ENCODE data around the gene DHDDS.

The DHDDS gene

GRCh38 chr1:26468911-26469310 is 36.8 kb downstream of the DHDDS start:
- Histone ChIP-seq H3K27me3 (ENCODE audit: insufficient read depth, low read depth) (no peaks in the 10 kb centered on the region), H3K4me1 (ENCODE audit: low read depth, poor library complexity, severe bottlenecking) (peaks cover 21% of the 10 kb centered on the region), H4K20me1 (ENCODE audit: insufficient read depth) (peaks cover 8% of the 10 kb centered on the region; the same call in 1 of the 2 replicates), H3K4me2 (no peak overlapping the region), H2AFZ (ENCODE audit: low read depth) (no peak overlapping the region), H3K4me3 (IDR thresholded peaks at IDR 0.05; ENCODE audit: insufficient read depth, low read depth, low read length) (no peak overlapping the region), H3K36me3 (ENCODE audit: insufficient read depth) (no peaks in the 10 kb centered on the region), H3K27ac (no peak overlapping the region), H3K79me2 (ENCODE audit: insufficient read depth, low read depth) (peaks cover 9% of the 10 kb centered on the region), H3K9ac (no peak overlapping the region)
- TF ChIP-seq, protein P1, sequence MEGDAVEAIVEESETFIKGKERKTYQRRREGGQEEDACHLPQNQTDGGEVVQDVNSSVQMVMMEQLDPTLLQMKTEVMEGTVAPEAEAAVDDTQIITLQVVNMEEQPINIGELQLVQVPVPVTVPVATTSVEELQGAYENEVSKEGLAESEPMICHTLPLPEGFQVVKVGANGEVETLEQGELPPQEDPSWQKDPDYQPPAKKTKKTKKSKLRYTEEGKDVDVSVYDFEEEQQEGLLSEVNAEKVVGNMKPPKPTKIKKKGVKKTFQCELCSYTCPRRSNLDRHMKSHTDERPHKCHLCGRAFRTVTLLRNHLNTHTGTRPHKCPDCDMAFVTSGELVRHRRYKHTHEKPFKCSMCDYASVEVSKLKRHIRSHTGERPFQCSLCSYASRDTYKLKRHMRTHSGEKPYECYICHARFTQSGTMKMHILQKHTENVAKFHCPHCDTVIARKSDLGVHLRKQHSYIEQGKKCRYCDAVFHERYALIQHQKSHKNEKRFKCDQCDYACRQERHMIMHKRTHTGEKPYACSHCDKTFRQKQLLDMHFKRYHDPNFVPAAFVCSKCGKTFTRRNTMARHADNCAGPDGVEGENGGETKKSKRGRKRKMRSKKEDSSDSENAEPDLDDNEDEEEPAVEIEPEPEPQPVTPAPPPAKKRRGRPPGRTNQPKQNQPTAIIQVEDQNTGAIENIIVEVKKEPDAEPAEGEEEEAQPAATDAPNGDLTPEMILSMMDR (conservative IDR thresholded peaks at IDR 0.05; ENCODE audit: low read depth, low read length): no peak

DNA sequence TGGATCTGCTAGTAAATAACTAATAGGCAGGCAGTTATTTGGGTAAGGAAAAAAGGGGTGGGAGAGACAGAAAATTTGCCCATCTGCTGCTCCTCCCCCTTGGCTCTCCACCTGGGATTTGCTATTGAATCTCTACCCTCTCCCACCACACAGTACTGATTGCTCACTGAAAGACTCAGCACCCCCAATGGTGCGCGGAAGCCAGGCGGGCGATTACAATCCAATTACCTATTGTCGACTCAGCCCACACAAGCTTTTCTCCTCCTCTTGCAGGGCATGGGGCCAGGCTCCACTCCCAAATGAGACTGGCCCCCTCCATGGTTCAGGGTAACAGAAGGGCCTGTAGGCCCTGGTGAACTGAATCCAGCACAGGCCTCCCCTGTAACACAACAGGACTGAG is 37.4 kb downstream of the DHDDS start:
- Histone ChIP-seq H3K4me1 (ENCODE audit: low read depth, poor library complexity, severe bottlenecking) (peaks cover 28% of the 10 kb centered on the region), H3K79me2 (ENCODE audit: insufficient read depth, low read depth) (peaks cover 15% of the 10 kb centered on the region), H3K4me3 (IDR thresholded peaks at IDR 0.05; ENCODE audit: insufficient read depth, low read depth, low read length) (no peak overlapping the region), H3K36me3 (ENCODE audit: insufficient read depth) (no peaks in the 10 kb centered on the region), H4K20me1 (ENCODE audit: insufficient read depth) (peaks cover 10% of the 10 kb centered on the region; the same call in 1 of the 2 replicates), H3K9ac (no peak overlapping the region), H3K4me2 (no peak overlapping the region), H3K27me3 (ENCODE audit: insufficient read depth, low read depth) (no peaks in the 10 kb centered on the region), H3K27ac (no peak overlapping the region), H2AFZ (ENCODE audit: low read depth) (no peak overlapping the region)
- TF ChIP-seq, protein P1 (conservative IDR thresholded peaks at IDR 0.05; ENCODE audit: low read depth, low read length): no peak

DNA sequence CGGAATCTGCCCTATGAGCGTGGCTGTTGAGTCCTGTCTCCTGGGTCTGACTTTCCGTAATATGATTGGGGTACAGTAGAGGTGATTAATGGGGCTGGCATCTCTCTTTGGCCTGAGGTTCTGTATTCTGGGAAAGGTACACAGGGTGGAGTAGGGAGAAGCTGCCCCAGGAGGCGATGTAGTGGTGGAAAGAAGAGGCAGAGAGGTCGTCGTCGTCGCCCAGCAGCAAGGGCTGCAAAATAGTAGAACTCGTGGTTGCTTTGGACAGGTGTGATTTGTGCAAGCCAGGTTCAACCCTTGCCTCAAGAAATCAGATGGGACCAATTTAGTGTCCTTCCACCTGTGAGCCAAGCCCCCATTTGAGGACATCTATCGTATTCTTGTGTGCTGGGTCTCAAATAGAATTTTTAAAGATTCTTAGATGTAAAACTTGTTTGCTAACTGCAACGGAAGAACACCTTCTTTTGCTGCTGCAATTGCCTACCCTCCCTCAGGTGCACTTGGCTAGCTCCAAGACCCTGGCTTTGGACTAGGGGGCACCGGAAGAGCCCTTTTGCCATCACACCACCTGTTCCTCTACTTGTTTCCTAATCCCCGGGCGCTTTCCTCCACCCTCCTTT is 38.9 kb downstream of the DHDDS start:
- Histone ChIP-seq H3K4me3 (IDR thresholded peaks at IDR 0.05; ENCODE audit: insufficient read depth, low read depth, low read length) (no peak overlapping the region), H3K4me1 (ENCODE audit: low read depth, poor library complexity, severe bottlenecking) (peaks cover 32% of the 10 kb centered on the region), H2AFZ (ENCODE audit: low read depth) (no peak overlapping the region), H3K36me3 (ENCODE audit: insufficient read depth) (peaks cover 5% of the 10 kb centered on the region), H3K27me3 (ENCODE audit: insufficient read depth, low read depth) (no peaks in the 10 kb centered on the region), H3K9ac (no peak overlapping the region), H3K79me2 (ENCODE audit: insufficient read depth, low read depth) (peaks cover 20% of the 10 kb centered on the region), H3K4me2 (peak overlapping the region; percentile 96), H4K20me1 (ENCODE audit: insufficient read depth) (peaks cover 14% of the 10 kb centered on the region; the same call in 1 of the 2 replicates), H3K27ac (no peak overlapping the region)
- TF ChIP-seq, protein P1 (conservative IDR thresholded peaks at IDR 0.05; ENCODE audit: low read depth, low read length): no peak

- Histone ChIP-seq H4K20me1 (ENCODE audit: insufficient read depth) (peaks cover 17% of the 10 kb centered on the region; the same call in 1 of the 2 replicates), H3K27me3 (ENCODE audit: insufficient read depth, low read depth) (no peaks in the 10 kb centered on the region), H3K4me3 (IDR thresholded peaks at IDR 0.05; ENCODE audit: insufficient read depth, low read depth, low read length) (peak overlapping the region; percentile 83), H3K79me2 (ENCODE audit: insufficient read depth, low read depth) (peaks cover 20% of the 10 kb centered on the region), H3K36me3 (ENCODE audit: insufficient read depth) (peaks cover 10% of the 10 kb centered on the region), H3K4me1 (ENCODE audit: low read depth, poor library complexity, severe bottlenecking) (peaks cover 32% of the 10 kb centered on the region), H3K4me2 (peak overlapping the region; percentile 96), H3K9ac (peak overlapping the region; percentile 100; the same call in 1 of the 2 replicates), H2AFZ (ENCODE audit: low read depth) (peak overlapping the region; percentile 53; the same call in 1 of the 2 replicates), H3K27ac (peak overlapping the region; percentile 100; the same call in 1 of the 2 replicates)
- TF ChIP-seq, protein P1 (conservative IDR thresholded peaks at IDR 0.05; ENCODE audit: low read depth, low read length): no peak
These were observed 39.6 kb downstream of the DHDDS start for GRCh38 chr1:26471498-26472319.

Data from KMS-11 (cell line).